AG04449 (cell line): ENCODE results near the gene OR6C76.
"Not testable (repeated sequence)": the region's sequence is repeated elsewhere in the genome, so short reads cannot be mapped to it uniquely, and the experiment has no call there.

Source experiments
- CTCF ChIA-PET: fragments of 350-600 bp; formaldehyde crosslinking; extraction: SDS; loops from one replicate; lab custom pipeline; 2021; ENCODE audit warnings: antibody characterized with exemption; lab: Yijun Ruan, JAX
- POLR2A ChIA-PET: fragments of 400-600, 350-600 bp; formaldehyde crosslinking; extraction: SDS; loops from one replicate; lab custom pipeline; 2020; ENCODE audit warnings: antibody characterized with exemption, inconsistent platforms; lab: Yijun Ruan, JAX
- DNase-seq: peaks from one replicate; pipeline ENCODE4 v3.0.0-alpha.2; 2010; ENCODE audit warnings: low read depth, low spot score
- H3K4me3 ChIP-seq: 2 replicates; pipeline ENCODE4 v1.5.1; 2011; ENCODE audit warnings: low read depth, mild to moderate bottlenecking, control low read depth, low read length
- CTCF ChIP-seq: IDR thresholded peaks from one replicate; pipeline ENCODE4 v1.5.1; 2011; ENCODE audit warnings: mild to moderate bottlenecking, moderate library complexity, low read length, control low read depth, inconsistent platforms; ENCODE audit not compliant: insufficient read depth; ENCODE audit errors: missing control alignments

The OR6C76 gene

DNA sequence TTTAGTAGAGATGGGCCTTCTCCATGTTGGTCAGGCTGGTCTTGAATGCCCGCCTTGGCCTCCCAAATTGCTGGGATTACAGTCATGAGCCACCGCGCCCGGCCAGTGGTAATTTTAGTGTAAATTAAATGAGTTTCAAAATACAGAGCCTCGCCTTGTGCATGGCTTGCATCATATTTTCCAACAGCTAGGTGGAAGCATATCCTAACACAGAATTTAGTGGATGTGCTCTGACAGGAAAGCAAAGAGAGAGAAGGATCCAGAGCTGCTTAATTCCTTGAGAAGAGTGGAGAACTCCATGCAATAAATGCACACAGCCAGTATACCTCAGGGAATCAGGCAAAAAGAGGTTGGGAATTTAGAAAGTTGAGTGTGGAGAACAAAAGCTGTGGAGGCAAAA lies 20.3 kb downstream of the OR6C76 start:
- POLR2A ChIA-PET, result no interaction called here
- TF ChIP-seq CTCF, result no peak
- H3K4me3 ChIP-seq, result no peak overlapping the region
- CTCF ChIA-PET, result no interaction called here
- DNase-seq, result no peak

- no peak for TF ChIP-seq CTCF
- no peak overlapping the region for H3K4me3 ChIP-seq
- DNase-seq, result no peak
- POLR2A ChIA-PET, result no interaction called here
- CTCF ChIA-PET, result no interaction called here
These were observed 22.8 kb downstream of the OR6C76 start for GRCh38 chr12:55448825-55449224.

- DNase-seq, H3K4me3 ChIP-seq, POLR2A ChIA-PET, CTCF ChIA-PET: not testable (repeated sequence)
These were observed 38.9 kb downstream of the OR6C76 start for GRCh38 chr12:55464926-55465325.

DNA sequence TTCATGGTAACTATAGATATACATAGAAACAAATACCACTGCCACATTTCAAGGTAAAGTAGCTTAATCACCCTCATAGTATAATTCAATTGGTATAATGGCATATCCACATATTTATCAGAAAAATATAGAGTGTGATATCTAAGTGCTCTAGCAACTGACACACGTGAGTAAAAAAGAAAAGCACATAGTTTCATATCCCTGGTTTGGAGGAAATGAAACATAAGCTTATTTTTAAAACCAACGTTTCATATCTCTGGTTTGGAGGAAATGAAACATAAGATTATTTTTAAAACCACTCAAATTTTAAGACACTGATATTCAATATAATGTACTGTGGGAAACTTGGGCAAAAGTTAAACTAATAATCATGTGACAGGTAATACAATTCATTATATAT lies 41.8 kb downstream of the OR6C76 start:
- CTCF ChIA-PET, result no interaction called here
- no peak overlapping the region for H3K4me3 ChIP-seq
- TF ChIP-seq CTCF, result no peak
- POLR2A ChIA-PET, result no interaction called here
- no peak for DNase-seq

- no peak for DNase-seq
- CTCF ChIA-PET, result no interaction called here
- POLR2A ChIA-PET, result no interaction called here
- H3K4me3 ChIP-seq, result no peak overlapping the region
- TF ChIP-seq CTCF, result no peak
These were observed 43.2 kb downstream of the OR6C76 start for GRCh38 chr12:55469291-55469690.

- ChIA-PET CTCF (no interaction called here), POLR2A (no interaction called here)
- TF ChIP-seq CTCF, result no peak
- DNase-seq, result no peak
- no peak within 1 kb of the TSS for H3K4me3 ChIP-seq
These were observed 44.2 kb downstream of the OR6C76 start, which contains the start of gene OR6C70 for GRCh38 chr12:55470088-55470829. Gene OR6C70, minus strand, starts transcription at chr12:55470138. Its CDS starts 0 bp downstream, at chr12:55470138.

DNA sequence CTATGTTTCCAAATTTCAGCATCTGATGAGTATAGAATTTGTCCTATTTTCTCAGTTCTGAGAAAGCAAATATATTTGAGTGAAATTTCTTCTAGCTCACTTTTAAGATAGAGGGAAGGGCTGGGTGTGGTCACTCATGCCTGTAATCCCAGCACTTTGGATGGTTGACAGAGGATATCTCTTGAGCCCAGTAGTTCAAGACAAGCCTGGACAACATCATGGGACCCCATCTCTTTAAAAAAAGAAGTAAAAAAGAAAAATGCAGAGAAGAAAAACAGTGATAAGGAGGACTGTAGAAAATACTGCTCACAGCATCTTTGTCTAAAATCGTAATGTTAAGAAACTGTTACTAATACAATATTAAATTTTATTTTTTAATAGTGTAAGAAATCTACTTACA lies 46.2 kb downstream of the OR6C76 start:
- ChIA-PET CTCF (no interaction called here), POLR2A (no interaction called here)
- no peak overlapping the region for H3K4me3 ChIP-seq
- no peak for TF ChIP-seq CTCF
- DNase-seq, result no peak
